Tongue (tissue), 2 donors: Measurements from ENCODE around the gene FRMD4A. TPM values are rescaled to one million over a fixed set of nuclear protein-coding genes. Genes with fewer than 3 reads are reported as not detected.

ENCODE experiments used
- DNase-seq: peaks from one replicate; pipeline ENCODE4 v3.0.0-alpha.2; 2015
- total RNA-seq: library from RNA; depleted of rRNA; stranded (reverse); fragments of >200 nt; gene quantifications from one replicate; pipeline ENCODE4 v1.2.3, GENCODE V29; 2014

FRMD4A gene
- total RNA-seq, 1 donor from 2014 or later, result 29.5 TPM

DNA sequence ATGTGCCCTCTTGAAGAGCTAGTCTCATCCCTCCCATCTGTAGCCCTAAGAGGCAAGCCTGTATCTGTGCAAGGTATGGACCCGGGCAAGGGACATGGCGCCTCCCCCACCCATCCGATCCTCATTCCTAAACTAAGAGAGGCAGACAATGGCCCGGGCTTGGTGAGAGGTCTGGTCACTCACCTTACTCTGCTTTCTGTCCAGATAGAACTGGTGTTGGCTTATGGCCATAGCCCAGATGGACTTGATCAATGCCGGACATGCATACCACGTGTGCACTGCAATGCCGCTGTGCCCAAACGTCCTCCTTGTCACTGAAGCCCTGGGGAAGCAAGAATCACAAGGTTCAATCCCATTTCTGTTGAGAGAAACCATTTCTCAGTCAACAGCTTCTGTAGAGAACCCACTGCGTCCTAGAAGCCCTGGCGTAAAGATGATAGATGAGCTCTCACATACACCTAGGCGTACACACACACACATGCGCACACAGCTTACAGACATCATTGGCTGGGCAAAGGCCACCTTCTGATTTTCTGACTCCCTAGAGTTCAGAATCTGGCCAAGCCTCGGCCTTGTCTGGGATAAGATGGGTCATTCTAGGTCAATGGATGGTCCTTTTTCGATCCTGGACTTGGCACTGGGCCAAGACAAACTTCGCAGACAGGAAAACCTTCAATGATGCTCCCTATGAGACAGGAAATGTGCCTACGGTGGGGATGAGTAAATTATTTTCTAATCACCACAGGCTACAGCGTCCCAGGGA lies 629.4 kb downstream of the FRMD4A start:
- no peak for DNase-seq

DNA sequence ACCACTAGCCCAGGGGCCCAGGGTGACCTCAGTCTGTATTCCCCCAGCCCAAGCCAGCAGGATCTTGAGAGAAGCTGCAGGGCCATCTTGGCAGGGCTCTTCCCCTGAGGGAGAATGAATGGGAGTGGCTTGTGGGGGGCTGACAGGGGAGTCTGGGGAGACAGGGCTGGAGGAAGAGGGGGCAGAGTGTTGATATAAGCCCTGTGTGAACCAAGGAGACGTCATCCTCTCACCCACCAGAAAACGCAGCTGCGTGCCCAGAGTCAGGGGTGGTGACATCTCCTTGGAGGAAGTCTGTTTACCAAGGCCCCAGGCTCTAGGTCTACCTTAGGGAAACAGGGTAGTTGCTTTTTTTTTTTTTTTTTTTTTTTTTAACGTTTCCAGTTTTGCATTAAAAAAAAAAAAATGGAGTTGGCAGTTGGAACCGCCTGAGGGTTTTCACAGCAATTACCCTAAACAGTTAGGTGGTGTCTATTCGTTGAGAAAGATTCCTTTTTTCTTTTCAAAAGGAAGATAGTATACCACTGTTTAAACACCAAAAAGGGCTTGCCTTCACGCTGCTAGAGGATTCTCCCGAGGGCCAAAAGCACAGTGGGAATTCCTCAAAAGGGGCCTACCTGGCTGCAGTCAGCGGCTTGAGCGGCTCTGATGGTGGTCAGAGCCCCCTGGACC lies 630.1 kb downstream of the FRMD4A start:
- DNase-seq, result peak; percentile 52

GRCh38 chr10:13699216-13699615 lies 631.5 kb downstream of the FRMD4A start:
- DNase-seq, result no peak

GRCh38 chr10:13698217-13698616 lies 632.5 kb downstream of the FRMD4A start:
- no peak for DNase-seq

DNA sequence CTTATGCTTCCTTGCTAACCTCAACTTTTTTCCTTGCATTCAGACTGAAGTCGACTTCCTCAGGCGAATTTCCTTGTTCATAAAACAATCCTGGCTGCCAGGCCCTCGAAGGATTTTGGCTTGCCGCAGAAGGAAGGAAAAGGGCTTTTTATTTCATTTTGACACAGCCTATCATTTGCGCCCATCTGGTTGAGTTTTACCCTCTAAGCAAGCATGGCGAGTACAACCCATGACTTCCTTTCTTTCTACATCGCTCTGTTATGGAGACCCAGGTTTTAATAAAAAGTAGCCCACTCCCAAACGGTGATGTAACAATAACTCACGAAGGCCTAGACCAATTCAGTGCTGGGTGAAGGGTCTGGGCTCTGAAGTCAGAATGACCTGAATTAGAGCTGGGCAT lies 634.7 kb downstream of the FRMD4A start:
- no peak for DNase-seq

- DNase-seq, result no peak
Measured at GRCh38 chr10:13695588-13695987, 635.1 kb downstream of the FRMD4A start.

GRCh38 chr10:13693783-13694700 lies 636.7 kb downstream of the FRMD4A start:
- DNase-seq, result no peak

DNA sequence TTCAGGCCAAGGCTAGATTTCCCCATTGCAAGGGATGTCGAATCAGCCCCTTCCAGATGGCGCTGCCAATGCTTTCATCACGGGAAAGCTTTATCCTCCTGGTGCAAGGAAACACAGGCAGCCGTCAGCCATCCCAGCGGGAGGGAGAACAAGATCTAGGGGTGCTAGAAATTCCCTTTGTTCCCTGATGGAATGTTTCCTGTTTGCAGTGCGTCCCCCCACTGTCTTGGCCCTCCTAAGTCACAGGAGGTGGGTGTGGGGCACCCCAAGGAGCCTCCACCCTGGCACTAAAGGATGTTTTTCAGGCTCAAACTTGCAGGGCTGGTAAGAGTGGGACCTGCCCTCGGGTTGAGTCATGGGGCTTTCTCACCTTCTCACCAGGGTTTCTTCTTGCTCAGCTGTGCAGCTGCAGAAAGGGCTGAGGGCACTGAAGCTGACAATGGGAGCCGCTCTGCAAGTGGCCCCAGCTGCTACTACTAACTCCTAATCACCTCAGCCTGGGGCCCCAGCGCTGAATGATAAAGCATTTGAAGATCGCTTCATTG lies 640.4 kb downstream of the FRMD4A start:
- DNase-seq, result peak; percentile 57

GRCh38 chr10:13686331-13686752 lies 644.4 kb downstream of the FRMD4A start:
- peak; percentile 44 for DNase-seq

GRCh38 chr10:13685885-13686284 lies 644.8 kb downstream of the FRMD4A start:
- DNase-seq, result no peak

DNA sequence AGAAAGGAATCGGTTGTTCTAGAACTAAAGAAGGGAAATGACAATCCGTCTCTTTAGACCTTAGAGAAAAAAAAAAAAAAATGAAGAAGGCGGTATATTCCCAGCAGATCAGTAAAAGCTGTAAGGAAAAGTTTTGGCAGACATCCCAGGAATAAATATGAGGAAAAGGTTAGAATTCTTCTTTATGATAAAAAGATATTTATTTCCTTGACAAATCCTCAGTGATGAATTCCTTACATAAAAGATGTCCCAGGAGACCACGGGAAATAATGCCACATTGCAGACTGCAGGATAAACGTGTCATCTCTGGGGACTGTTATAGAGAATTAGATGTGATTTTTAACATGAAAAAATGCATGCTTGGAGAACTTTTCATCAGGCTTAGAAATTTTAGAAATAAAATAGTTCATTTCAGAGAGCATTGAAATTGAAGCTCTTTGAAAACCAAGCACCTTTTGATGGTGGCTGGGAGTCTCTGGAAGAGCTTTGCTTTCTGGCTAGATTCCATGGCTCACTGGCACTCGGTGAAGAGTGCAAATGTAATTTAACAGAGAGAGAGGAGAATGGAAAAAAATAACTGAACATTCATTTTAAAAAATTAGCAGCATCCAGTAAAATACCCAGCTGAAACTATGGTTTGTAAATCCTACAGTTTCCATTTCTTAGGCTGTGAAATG lies 645.8 kb downstream of the FRMD4A start:
- DNase-seq, result peak; percentile 72

- peak; percentile 93 for DNase-seq
Measured at GRCh38 chr10:13684252-13684791, 646.4 kb downstream of the FRMD4A start.

- no peak for DNase-seq
Measured at GRCh38 chr10:13683017-13683416, 647.7 kb downstream of the FRMD4A start.

DNA sequence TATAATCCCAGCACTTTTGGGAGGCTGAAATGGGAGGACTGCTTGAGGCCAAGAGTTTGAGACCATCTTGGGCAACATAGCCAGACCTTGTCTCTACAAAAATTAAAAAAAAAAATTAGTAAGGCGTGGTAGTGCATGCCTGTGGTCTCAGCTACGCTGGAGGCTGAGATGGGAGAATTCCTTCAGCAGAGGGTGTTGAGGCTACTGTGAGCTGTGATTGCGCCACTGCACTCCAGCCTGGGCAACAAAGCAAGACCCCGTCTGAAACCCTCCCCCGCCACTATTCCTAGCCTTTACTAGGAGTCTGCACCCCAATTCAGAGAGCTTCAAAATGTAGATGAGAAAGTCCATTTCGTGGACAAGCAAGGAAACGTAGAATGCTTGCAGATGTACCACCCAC lies 648.8 kb downstream of the FRMD4A start:
- no peak for DNase-seq

DNA sequence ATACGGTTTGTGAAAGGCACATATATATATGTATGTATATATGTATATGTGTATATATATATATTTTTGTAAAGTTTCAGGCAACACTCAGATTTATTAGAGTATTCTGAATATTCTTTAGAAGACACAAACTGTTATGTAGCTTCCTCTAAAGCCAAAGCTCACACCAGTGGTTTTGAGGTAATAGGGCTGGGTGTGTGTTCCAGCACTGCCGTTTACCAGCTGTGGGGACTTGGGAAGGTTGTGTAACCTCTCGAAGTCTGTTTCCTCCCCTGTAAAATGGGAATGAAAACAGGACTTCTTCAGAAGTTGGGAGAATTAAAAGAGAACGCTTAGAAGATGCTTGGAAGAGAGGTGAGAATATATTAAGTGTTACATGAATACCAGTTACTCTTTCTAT lies 649.2 kb downstream of the FRMD4A start:
- DNase-seq, result no peak

- no peak for DNase-seq
Measured at GRCh38 chr10:13681095-13681494, 649.6 kb downstream of the FRMD4A start.

- peak; percentile 57 for DNase-seq
Measured at GRCh38 chr10:13678101-13678843, 652.5 kb downstream of the FRMD4A start.

DNA sequence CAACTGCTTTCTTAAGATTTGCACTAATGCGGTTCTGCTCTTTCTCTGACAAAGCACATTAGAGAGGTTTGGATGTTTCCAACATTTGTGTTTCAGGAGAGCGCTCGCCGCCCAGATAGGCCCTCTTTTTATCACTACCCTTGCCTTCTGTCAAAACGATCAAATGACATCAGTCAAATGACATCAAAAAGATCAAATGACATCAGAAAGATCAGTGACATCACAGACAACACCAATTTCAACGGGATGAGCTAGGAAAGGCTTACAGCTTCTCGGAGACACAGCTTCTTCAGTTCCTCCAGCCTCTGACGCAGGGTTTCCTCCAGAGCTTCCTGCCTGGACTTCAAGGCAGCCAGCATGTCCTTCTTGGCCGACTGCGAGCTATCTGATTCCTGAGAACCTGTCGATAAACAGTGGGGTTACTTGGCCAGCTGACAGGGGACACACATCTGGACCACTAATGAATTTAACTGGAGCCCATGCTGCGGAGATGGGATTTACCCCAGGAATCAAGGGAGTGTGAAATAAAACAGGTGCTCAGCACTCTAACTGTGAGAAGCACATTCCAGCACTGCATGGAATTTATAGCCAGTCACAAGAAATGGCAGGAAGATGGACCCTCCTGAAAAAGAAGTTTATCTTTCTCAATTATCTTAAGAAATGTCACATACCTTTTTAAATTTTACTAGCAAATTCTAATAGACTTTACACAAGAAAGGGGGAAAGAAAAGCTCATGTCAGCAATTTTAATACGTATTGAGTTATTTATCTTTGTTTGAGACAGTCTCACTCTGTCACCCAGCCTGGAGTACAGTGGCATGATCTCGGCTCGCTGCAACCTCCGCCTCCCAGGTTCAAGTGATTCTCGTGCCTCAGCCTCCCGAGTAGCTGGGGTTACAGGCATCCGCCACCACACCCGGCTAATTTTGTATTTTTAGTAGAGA lies 655.8 kb downstream of the FRMD4A start:
- DNase-seq, result peak; percentile 92

- peak; percentile 91 for DNase-seq
Measured at GRCh38 chr10:13673156-13673555, 657.6 kb downstream of the FRMD4A start.

DNA sequence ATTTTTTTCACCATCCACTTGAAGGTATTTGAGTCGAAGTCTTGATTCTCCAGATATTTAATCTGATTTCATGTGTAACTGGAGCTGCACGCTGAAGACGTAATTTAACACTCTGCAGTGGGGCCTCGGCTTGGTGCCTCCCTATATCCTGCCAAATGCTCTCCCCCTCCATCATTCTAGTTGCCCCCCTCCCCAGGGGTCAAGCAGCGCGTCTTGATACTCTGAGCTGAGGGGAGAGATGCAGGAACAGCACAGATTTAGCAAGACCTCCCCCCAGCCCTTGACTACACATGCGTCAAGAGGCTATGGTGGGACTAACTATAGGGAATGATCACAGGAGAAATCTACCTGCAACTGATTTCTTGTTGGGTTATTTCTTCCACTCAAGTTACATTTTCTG lies 658.2 kb downstream of the FRMD4A start:
- DNase-seq, result peak; percentile 74
